ENCODE data around the gene STK38L. TPM values are rescaled to one million over a fixed set of nuclear protein-coding genes. Genes with fewer than 3 reads are reported as not detected.

STK38L gene
- total RNA-seq, 2 donors from 2014 or later = 34.2 to 67.7 TPM

Other genes with a start within 250 kb of the STK38L start
- gene TM7SF3, start 229.9 kb upstream of the STK38L start, total RNA-seq = 10 to 100 TPM; 45.2 to 48.3 TPM
- 10 to 100 TPM; 34.0 to 41.5 TPM for gene MED21, start 221.7 kb upstream of the STK38L start, total RNA-seq
- gene C12orf71, start 161.7 kb upstream of the STK38L start, total RNA-seq = not detected
- gene BMAL2, start 88.5 kb downstream of the STK38L start, total RNA-seq = 1 to 10 TPM; 3.6 to 4.3 TPM
- not detected for gene SMCO2, start 202.4 kb downstream of the STK38L start, total RNA-seq

Measured in left colon (tissue), 2 donors.